GM23338 (cell line): ENCODE results near the gene CCDC149. TPM values are rescaled to one million over a fixed set of nuclear protein-coding genes. Genes with fewer than 3 reads are reported as not detected.

ENCODE experiments used
- ATAC-seq: fragments of 200-7000 bp; cut with Tn5 transposase; 3 replicates; pipeline ENCODE4 v1.9.1; 2020
- DNase-seq: peaks from one replicate; pipeline ENCODE4 v3.0.0-alpha.2; 2015; ENCODE audit warnings: low spot score
- H2AFZ ChIP-seq: fragments of 200-600 bp; sonication (generic); 2 replicates; pipeline ENCODE4 v1.8.0; 2016; ENCODE audit warnings: antibody characterized with exemption, mild to moderate bottlenecking, moderate library complexity
- H3F3A ChIP-seq: fragments of 200-600 bp; sonication (generic); replicated peaks from 2 replicates; pipeline ENCODE4 v1.8.0; 2017; ENCODE audit warnings: antibody characterized with exemption, mixed run types, low read depth
- H3K27ac ChIP-seq: fragments of 200-600 bp; sonication (generic); 2 replicates; pipeline ENCODE4 v1.6.1; 2016; ENCODE audit warnings: low read depth
- H3K27me3 ChIP-seq: fragments of 200-600 bp; sonication (generic); 2 replicates; pipeline ENCODE4 v1.8.0; 2016; ENCODE audit warnings: mild to moderate bottlenecking, mixed run types, moderate library complexity; ENCODE audit not compliant: insufficient read depth
- H3K36me3 ChIP-seq: fragments of 200-600 bp; sonication (generic); 2 replicates; pipeline ENCODE4 v1.8.0; 2016; ENCODE audit warnings: mild to moderate bottlenecking; ENCODE audit not compliant: insufficient read depth
- H3K4me1 ChIP-seq: fragments of 200-600 bp; sonication (generic); 2 replicates; pipeline ENCODE4 v1.8.0; 2016; ENCODE audit warnings: mild to moderate bottlenecking, moderate library complexity; ENCODE audit not compliant: insufficient read depth
- H3K4me2 ChIP-seq: fragments of 200-600 bp; sonication (generic); 2 replicates; pipeline ENCODE4 v1.7.1; 2017; ENCODE audit warnings: mixed run types
- H3K4me3 ChIP-seq: fragments of 200-600 bp; sonication (generic); 2 replicates; pipeline ENCODE4 v1.6.1; 2016; ENCODE audit warnings: mixed run types
- H3K79me2 ChIP-seq: fragments of 200-600 bp; sonication (generic); replicated peaks from 2 replicates; pipeline ENCODE4 v1.8.0; 2017; ENCODE audit warnings: mild to moderate bottlenecking; ENCODE audit not compliant: insufficient read depth
- H3K9me2 ChIP-seq: fragments of 200-600 bp; sonication (generic); 2 replicates; pipeline ENCODE4 v1.8.0; 2017; ENCODE audit not compliant: insufficient read depth
- H4K20me1 ChIP-seq: fragments of 200-600 bp; sonication (generic); replicated peaks from 2 replicates; pipeline ENCODE4 v1.8.0; 2017; ENCODE audit warnings: mild to moderate bottlenecking; ENCODE audit not compliant: insufficient read depth
- H3K27ac Mint-ChIP-seq: 2 replicates; pipeline ENCODE4 v1.8.0; 2020; ENCODE audit warnings: inconsistent platforms, mild to moderate bottlenecking, moderate library complexity, mixed read lengths
- H3K27me3 Mint-ChIP-seq: 3 replicates; pipeline ENCODE4 v1.8.0; 2022; ENCODE audit warnings: low read depth, mild to moderate bottlenecking, moderate library complexity, mixed read lengths, inconsistent platforms; ENCODE audit not compliant: insufficient read depth, poor library complexity
- H3K36me3 Mint-ChIP-seq: 3 replicates; pipeline ENCODE4 v1.8.0; 2021; ENCODE audit warnings: low read depth, mild to moderate bottlenecking, inconsistent platforms, moderate library complexity, mixed read lengths
- H3K4me1 Mint-ChIP-seq: 3 replicates; pipeline ENCODE4 v1.8.0; 2020; ENCODE audit warnings: mild to moderate bottlenecking, inconsistent platforms, mixed read lengths
- H3K4me3 Mint-ChIP-seq: 3 replicates; pipeline ENCODE4 v1.8.0; 2021; ENCODE audit warnings: moderate library complexity, mild to moderate bottlenecking, inconsistent platforms, mixed read lengths
- H3K9me3 Mint-ChIP-seq: 3 replicates; pipeline ENCODE4 v1.8.0; 2020; ENCODE audit warnings: moderate library complexity, mild to moderate bottlenecking, inconsistent platforms, mixed read lengths
- CREB1 ChIP-seq: fragments of 250-450 bp; sonication (Bioruptor Pico); IDR thresholded peaks from 2 replicates; pipeline ENCODE4 v1.5.0; 2020; ENCODE audit warnings: low read depth, mild to moderate bottlenecking, moderate library complexity
- EZH2 ChIP-seq: fragments of 200-600 bp; sonication (generic); IDR thresholded peaks from one replicate; pipeline ENCODE4 v1.8.0; 2017; ENCODE audit warnings: antibody characterized with exemption, mild to moderate bottlenecking, low read depth; ENCODE audit not compliant: unreplicated experiment
- NANOG ChIP-seq: IDR thresholded peaks from 2 replicates; pipeline ENCODE4 v1.6.1; 2016; ENCODE audit warnings: antibody characterized with exemption, borderline replicate concordance
- STAT1 ChIP-seq: IDR thresholded peaks from one replicate; pipeline ENCODE4 v1.6.1; 2016; ENCODE audit warnings: antibody characterized with exemption; ENCODE audit not compliant: unreplicated experiment
- ZNF331 ChIP-seq: fragments of 250-450 bp; sonication (Bioruptor Pico); IDR thresholded peaks from 2 replicates; pipeline ENCODE4 v1.5.0; 2020; ENCODE audit warnings: low read depth, mild to moderate bottlenecking, moderate library complexity
- polyA plus RNA-seq: library from polyadenylated mRNA; unstranded; fragments of >200 nt; fragmentation: Nextera tagmentation; extraction: Ambion mirVana; gene quantifications from 2 replicates; pipeline ENCODE4 v1.2.1, GENCODE V29; 2016
- total RNA-seq: library from RNA; depleted of rRNA; stranded (reverse); fragments of >200 nt; shearing (Covaris generic); gene quantifications from 2 replicates; pipeline ENCODE4 v1.2.3, GENCODE V29; 2014
- TF ChIP-seq, protein P1 (sequence below): IDR thresholded peaks from one replicate; pipeline ENCODE4 v1.6.1; 2018; ENCODE audit warnings: antibody characterized with exemption; ENCODE audit not compliant: unreplicated experiment
- TF ChIP-seq, protein P2 (sequence below), 2 experiments: fragments of 200-600 bp in 1 of 2; sonication (generic) in 1 of 2; conservative IDR thresholded peaks; 2 replicates each; pipeline versions ENCODE4 v1.5.1 to v1.6.1; 2016 to 2017; ENCODE audit warnings: antibody characterized with exemption in 2 of 2, low read depth in 2 of 2, mild to moderate bottlenecking in 2 of 2, moderate library complexity in 1 of 2

Gene CCDC149
- total and polyA plus RNA-seq, 2 experiments from 2014 or later: 2.6 to 6.4 TPM

DNA sequence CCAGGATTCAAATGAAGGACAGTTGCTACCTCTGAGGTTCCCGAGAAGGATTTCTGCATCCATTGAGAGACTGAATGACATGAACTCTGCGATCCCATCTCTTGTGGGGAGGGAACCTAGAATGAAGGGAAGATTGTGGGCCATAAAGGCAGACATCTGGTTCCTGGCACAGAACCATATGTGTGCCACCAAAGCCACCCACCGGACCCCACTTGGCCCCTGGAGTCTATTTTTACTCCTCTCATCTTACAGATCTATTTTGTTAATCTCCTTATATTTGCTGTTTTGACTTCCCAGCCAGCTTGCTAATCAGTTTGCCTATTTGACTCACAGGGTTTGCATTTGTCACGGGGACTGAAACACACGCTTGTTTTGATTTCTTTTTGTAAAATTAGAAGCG is 110.2 kb downstream of the CCDC149 start (continued):
- no peak for TF ChIP-seq EZH2

DNA sequence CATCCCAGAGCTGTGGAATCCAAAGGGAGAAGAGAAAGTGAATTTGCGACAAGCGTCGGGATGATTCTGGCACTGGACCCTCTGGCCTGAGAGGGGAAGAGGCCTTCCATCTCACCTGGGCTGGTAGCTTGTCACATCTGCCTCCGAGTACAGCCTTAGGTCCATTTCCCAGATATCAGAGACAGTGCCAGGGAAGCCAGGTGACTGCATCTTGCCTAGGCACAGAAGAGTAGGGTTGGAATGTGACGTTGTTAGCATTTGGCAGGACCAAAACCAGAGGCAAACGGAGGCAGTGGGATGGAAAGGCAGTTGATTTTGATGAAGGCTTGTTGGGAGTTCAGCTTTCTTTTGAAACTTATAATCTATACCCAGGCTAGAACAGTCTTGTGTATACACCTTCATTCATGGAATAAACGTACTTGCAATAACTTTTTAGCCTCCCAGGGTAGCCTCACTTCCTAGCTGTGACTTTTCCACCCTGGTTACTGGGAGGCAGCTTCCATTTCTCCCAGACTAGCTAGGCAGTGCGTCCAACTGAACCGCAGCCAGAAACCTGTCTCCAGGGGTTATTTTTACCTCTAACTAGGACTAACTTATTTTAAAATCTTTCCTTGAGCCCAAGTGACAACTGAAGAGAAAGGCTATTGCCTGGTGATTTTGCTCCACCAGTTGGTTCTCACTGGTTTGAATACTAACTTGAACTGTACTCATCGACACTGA is 111.5 kb downstream of the CCDC149 start:
- no peaks in the 10 kb centered on the region for H3K9me2 ChIP-seq
- H3K27me3 ChIP-seq: peaks cover 66% of the 10 kb centered on the region
- no peaks in the 10 kb centered on the region for H4K20me1 ChIP-seq
- Mint-ChIP-seq H3K9me3 (peaks cover 3% of the 10 kb centered on the region; the same call in 1 of the 3 replicates), H3K27ac (no peak overlapping the region), H3K4me1 (peaks cover 34% of the 10 kb centered on the region), H3K4me3 (peak overlapping the region; percentile 77), H3K27me3 (peaks cover 32% of the 10 kb centered on the region), H3K36me3 (peaks cover 2% of the 10 kb centered on the region; the same call in 1 of the 3 replicates)
- H3K27ac ChIP-seq: no peak overlapping the region
- peak overlapping the region; percentile 90 for H3K4me2 ChIP-seq
- peak overlapping the region; percentile 63 for H3K4me3 ChIP-seq
- peaks cover 18% of the 10 kb centered on the region for H3K4me1 ChIP-seq
- H3K79me2 ChIP-seq: no peaks in the 10 kb centered on the region
- TF ChIP-seq CREB1 (CRISPR knock-in tag): no peak
- TF ChIP-seq STAT1: no peak
- no peak for TF ChIP-seq ZNF331
- no peak for TF ChIP-seq NANOG
- TF ChIP-seq, protein P1, sequence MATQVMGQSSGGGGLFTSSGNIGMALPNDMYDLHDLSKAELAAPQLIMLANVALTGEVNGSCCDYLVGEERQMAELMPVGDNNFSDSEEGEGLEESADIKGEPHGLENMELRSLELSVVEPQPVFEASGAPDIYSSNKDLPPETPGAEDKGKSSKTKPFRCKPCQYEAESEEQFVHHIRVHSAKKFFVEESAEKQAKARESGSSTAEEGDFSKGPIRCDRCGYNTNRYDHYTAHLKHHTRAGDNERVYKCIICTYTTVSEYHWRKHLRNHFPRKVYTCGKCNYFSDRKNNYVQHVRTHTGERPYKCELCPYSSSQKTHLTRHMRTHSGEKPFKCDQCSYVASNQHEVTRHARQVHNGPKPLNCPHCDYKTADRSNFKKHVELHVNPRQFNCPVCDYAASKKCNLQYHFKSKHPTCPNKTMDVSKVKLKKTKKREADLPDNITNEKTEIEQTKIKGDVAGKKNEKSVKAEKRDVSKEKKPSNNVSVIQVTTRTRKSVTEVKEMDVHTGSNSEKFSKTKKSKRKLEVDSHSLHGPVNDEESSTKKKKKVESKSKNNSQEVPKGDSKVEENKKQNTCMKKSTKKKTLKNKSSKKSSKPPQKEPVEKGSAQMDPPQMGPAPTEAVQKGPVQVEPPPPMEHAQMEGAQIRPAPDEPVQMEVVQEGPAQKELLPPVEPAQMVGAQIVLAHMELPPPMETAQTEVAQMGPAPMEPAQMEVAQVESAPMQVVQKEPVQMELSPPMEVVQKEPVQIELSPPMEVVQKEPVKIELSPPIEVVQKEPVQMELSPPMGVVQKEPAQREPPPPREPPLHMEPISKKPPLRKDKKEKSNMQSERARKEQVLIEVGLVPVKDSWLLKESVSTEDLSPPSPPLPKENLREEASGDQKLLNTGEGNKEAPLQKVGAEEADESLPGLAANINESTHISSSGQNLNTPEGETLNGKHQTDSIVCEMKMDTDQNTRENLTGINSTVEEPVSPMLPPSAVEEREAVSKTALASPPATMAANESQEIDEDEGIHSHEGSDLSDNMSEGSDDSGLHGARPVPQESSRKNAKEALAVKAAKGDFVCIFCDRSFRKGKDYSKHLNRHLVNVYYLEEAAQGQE: no peak
- TF ChIP-seq, protein P2, sequence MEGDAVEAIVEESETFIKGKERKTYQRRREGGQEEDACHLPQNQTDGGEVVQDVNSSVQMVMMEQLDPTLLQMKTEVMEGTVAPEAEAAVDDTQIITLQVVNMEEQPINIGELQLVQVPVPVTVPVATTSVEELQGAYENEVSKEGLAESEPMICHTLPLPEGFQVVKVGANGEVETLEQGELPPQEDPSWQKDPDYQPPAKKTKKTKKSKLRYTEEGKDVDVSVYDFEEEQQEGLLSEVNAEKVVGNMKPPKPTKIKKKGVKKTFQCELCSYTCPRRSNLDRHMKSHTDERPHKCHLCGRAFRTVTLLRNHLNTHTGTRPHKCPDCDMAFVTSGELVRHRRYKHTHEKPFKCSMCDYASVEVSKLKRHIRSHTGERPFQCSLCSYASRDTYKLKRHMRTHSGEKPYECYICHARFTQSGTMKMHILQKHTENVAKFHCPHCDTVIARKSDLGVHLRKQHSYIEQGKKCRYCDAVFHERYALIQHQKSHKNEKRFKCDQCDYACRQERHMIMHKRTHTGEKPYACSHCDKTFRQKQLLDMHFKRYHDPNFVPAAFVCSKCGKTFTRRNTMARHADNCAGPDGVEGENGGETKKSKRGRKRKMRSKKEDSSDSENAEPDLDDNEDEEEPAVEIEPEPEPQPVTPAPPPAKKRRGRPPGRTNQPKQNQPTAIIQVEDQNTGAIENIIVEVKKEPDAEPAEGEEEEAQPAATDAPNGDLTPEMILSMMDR (conservative IDR thresholded peaks at IDR 0.05; ENCODE audit: low read depth in 2 of 2): no peak
- H3F3A ChIP-seq: peaks cover 5% of the 10 kb centered on the region; the same call in 1 of the 2 replicates
- no peak; the same call in 2 of the 3 replicates for ATAC-seq
- no peaks in the 10 kb centered on the region for H3K36me3 ChIP-seq
- DNase-seq: no peak
- H2AFZ ChIP-seq: peak overlapping the region; percentile 91; the same call in 1 of the 2 replicates
